ENCODE results near the gene GAREM1. TPM values are rescaled to one million over a fixed set of nuclear protein-coding genes. Genes with fewer than 3 reads are reported as not detected.

GAREM1 gene
- total and polyA plus RNA-seq, 2 of the 8 experiments (the other 6 are each of a cell fraction or from before 2014, with no cell fraction given) = 3.6 to 9.2 TPM

GRCh38 chr18:32324181-32324580 is 146.5 kb downstream of the GAREM1 start:
- H2BK120ac ChIP-seq (replicated peaks; ENCODE audit: low read depth, low read length) = no peak overlapping the region
- WGBS, 2 experiments (ENCODE audit: extremely low coverage in 1 of 2, insufficient coverage in 1 of 2, insufficient read length in 1 of 2, insufficient replicate concordance in 2 of 2, low coverage in 1 of 2, low lambda C conversion rate in 2 of 2, missing lambda C conversion rate in 1 of 2) = 92% methylated on average over 4 of the region's 4 CpGs; no CpG with 5 or more reads in 1 of the 2 experiments
- peaks cover 0 to 9% (median 4%) of the 10 kb centered on the region in 4 experiments; a peak in 3 of 7 replicates for H3K4me1 ChIP-seq (replicated peaks in 1 of 4; ENCODE audit: control insufficient read depth in 3 of 4, insufficient read depth in 4 of 4, low read length in 3 of 4)
- H3K18ac ChIP-seq (ENCODE audit: extremely low read depth, low read length) = no peak overlapping the region
- DNase-seq (ENCODE audit: low read depth in 1 of 2, low spot score in 2 of 2) (no peak), FAIRE-seq (no peak)
- H3K27me3 ChIP-seq (replicated peaks in 1 of 4; ENCODE audit: control insufficient read depth in 3 of 4, extremely low read depth in 1 of 4, insufficient read depth in 3 of 4, low read length in 3 of 4) = no peaks in the 10 kb centered on the region
- no peak overlapping the region for H3K56ac ChIP-seq (replicated peaks; ENCODE audit: insufficient read length, low read depth, low read length)
- H3K79me1 ChIP-seq (ENCODE audit: low read depth, low read length) = no peaks in the 10 kb centered on the region
- H3K36me3 ChIP-seq (ENCODE audit: control insufficient read depth in 2 of 4, insufficient read depth in 4 of 4, low read length in 3 of 4) = no peaks in the 10 kb centered on the region
- H4K5ac ChIP-seq (ENCODE audit: insufficient read length, low read depth, low read length) = no peak overlapping the region
- no peak overlapping the region for H3K14ac ChIP-seq (ENCODE audit: insufficient read length)
- no peak overlapping the region for H3K4ac ChIP-seq (replicated peaks; ENCODE audit: insufficient read length, low read depth, low read length)
- H3K9me3 ChIP-seq (ENCODE audit: insufficient read depth in 2 of 2, low read depth in 1 of 2, low read length in 1 of 2) = no peaks in the 10 kb centered on the region
- no peaks in the 10 kb centered on the region for H4K20me1 ChIP-seq (replicated peaks in 1 of 2; ENCODE audit: control insufficient read depth in 1 of 2, insufficient read depth in 2 of 2, low read length in 2 of 2)
- H2AK5ac ChIP-seq (ENCODE audit: low read depth, low read length) = no peak overlapping the region
- H3K27ac ChIP-seq (ENCODE audit: low read depth, low read length) = no peak overlapping the region
- no peak overlapping the region for H3K9ac ChIP-seq (replicated peaks in 1 of 4; ENCODE audit: extremely low read depth in 1 of 4, low read depth in 3 of 4, low read length in 3 of 4)
- no peak overlapping the region for H2AFZ ChIP-seq (ENCODE audit: low read length)
- H2BK20ac ChIP-seq (ENCODE audit: low read length) = no peak overlapping the region
- H3K79me2 ChIP-seq (ENCODE audit: control insufficient read depth in 1 of 2, insufficient read depth in 2 of 2, low read length in 2 of 2) = no peaks in the 10 kb centered on the region
- no peak overlapping the region for H3K23ac ChIP-seq (ENCODE audit: insufficient read length)
- POLR2A ChIA-PET (ENCODE audit: partially characterized antibody) = no interaction called here
- H2BK15ac ChIP-seq (ENCODE audit: low read length) = no peak overlapping the region
- no peak overlapping the region for H3K4me2 ChIP-seq (ENCODE audit: insufficient read depth in 1 of 2, low read depth in 2 of 2, low read length in 2 of 2)
- no peak overlapping the region for H2BK12ac ChIP-seq (ENCODE audit: low read depth, low read length)
- no peaks in the 10 kb centered on the region; the same call in 1 of the 2 replicates for H3K23me2 ChIP-seq (ENCODE audit: low read depth, low read length)
- H4K91ac ChIP-seq (replicated peaks; ENCODE audit: insufficient read length, low read length) = no peak overlapping the region
- H4K8ac ChIP-seq (ENCODE audit: extremely low read depth, insufficient read depth, low read length) = no peak overlapping the region
- CTCF ChIA-PET (ENCODE audit: partially characterized antibody) = interaction anchor here (1.2 kb wide), 1 partner anchor 35 kb away, joined by 3 read pairs; no protein-coding TSS in a partner anchor
- H2BK5ac ChIP-seq (ENCODE audit: low read depth, low read length) = no peak overlapping the region
- no peak overlapping the region for H3K4me3 ChIP-seq (ENCODE audit: extremely low read depth in 1 of 4, insufficient read depth in 2 of 4, low read depth in 3 of 4, low read length in 4 of 4)
- TF ChIP-seq HDAC6 (IDR thresholded peaks at IDR 0.05; ENCODE audit: low read depth, low read length) (no peak), RXRA (IDR thresholded peaks at IDR 0.05; ENCODE audit: insufficient read depth, low read depth, low read length) (no peak), YY1 (IDR thresholded peaks at IDR 0.05; ENCODE audit: low read depth, low read length) (no peak), SRF (IDR thresholded peaks at IDR 0.05; ENCODE audit: low read depth, low read length) (no peak), ASH2L (IDR thresholded peaks at IDR 0.05; ENCODE audit: low read length) (no peak), SP4 (IDR thresholded peaks at IDR 0.05; ENCODE audit: low read length) (no peak), CTBP2 (IDR thresholded peaks at IDR 0.05; ENCODE audit: borderline replicate concordance, insufficient read depth, insufficient read length, low read length) (no peak), CTCF (IDR thresholded peaks at IDR 0.05; ENCODE audit: control extremely low read depth in 1 of 3, insufficient read depth in 1 of 3, low read depth in 1 of 3, low read length in 3 of 3) (no peak), E2F6 (IDR thresholded peaks at IDR 0.05) (no peak)
- TF ChIP-seq, protein P1, sequence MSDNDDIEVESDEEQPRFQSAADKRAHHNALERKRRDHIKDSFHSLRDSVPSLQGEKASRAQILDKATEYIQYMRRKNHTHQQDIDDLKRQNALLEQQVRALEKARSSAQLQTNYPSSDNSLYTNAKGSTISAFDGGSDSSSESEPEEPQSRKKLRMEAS (IDR thresholded peaks at IDR 0.05) = no peak

Measured in H1 (cell line).